GM19240 (cell line): ENCODE measurements around the gene TLR6.

ENCODE experiments used
- DNase-seq: peaks from one replicate; pipeline ENCODE4 v3.0.0; 2011; ENCODE audit warnings: low spot score; ENCODE audit not compliant: insufficient read length

The TLR6 gene, protein sequence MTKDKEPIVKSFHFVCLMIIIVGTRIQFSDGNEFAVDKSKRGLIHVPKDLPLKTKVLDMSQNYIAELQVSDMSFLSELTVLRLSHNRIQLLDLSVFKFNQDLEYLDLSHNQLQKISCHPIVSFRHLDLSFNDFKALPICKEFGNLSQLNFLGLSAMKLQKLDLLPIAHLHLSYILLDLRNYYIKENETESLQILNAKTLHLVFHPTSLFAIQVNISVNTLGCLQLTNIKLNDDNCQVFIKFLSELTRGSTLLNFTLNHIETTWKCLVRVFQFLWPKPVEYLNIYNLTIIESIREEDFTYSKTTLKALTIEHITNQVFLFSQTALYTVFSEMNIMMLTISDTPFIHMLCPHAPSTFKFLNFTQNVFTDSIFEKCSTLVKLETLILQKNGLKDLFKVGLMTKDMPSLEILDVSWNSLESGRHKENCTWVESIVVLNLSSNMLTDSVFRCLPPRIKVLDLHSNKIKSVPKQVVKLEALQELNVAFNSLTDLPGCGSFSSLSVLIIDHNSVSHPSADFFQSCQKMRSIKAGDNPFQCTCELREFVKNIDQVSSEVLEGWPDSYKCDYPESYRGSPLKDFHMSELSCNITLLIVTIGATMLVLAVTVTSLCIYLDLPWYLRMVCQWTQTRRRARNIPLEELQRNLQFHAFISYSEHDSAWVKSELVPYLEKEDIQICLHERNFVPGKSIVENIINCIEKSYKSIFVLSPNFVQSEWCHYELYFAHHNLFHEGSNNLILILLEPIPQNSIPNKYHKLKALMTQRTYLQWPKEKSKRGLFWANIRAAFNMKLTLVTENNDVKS

DNA sequence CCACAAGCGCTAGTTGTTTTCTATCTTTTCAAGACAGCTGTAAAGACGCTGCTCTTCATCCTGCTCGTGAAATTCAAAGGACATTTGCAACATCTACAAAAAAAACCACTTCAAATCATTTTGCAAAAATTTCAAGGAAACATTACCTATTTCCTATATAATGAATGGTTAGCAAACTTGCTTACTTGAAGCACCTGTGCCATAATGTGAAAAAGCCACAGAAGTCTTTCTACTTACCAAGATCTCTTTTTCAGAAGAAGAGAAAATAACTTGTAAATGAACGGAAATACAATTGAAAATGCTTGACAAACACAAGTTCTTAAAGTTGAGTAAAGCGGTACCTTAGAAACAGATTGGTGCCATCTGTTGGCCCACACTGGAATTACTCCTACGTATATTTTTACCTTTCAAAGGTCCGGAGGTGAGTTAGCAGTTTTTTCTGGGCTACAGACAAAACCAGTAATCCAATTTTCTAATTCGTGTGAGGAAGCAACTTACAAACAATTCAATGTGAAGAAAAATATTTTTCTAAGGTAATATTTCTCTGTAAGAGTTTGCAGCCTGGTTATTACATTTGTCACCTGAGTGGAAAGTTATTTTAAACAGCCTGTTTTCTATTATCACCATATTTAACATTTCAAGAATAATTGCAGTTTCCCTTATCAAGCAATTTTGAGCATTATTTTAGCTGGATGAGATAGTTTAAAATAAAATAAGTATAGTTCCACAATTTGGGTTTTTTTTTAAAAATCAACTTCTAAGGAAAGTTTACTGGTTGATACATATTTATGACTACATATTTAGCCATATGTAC is at the start of gene TLR6:
TLR6 (minus strand) TSS at position 294 of the 814 bp plus-strand sequence. CDS start 27,344 bp downstream, outside the sequence.
- no peak for DNase-seq

DNA sequence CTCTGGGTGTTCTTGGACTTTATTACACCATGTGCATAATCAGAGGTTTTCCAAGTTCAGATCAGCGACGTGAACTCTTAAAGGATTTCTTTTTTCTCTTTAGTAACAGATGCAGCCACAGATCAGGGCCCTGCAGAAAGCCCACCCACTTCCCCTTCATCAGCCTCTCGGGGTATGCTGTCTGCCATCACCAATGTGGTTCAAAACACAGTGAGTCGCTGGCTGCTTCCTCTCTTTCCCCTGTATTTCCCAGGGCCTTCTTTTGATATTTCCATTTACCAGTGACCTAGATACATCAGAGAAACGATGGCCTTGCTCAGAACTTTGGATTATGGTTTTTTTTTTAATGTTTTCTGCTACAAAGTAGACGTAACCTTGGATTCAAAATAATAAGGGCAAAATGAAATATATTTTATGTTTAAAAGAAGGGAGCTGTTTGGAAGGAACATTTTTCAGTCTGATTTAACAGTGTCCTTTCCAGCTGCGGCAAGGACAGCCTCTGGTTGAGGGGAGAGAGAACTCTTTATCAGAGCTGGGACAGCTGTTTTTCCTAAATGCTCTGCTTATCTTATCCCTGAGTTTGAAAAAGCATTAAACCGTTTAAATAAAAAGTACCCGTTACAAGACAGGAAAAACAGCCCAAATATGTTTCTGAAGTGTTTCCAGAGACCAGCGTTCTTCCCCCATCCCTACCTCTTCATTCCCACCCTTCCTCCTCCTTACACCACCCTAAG is 49.2 kb upstream of the TLR6 start:
- DNase-seq, result no peak

DNA sequence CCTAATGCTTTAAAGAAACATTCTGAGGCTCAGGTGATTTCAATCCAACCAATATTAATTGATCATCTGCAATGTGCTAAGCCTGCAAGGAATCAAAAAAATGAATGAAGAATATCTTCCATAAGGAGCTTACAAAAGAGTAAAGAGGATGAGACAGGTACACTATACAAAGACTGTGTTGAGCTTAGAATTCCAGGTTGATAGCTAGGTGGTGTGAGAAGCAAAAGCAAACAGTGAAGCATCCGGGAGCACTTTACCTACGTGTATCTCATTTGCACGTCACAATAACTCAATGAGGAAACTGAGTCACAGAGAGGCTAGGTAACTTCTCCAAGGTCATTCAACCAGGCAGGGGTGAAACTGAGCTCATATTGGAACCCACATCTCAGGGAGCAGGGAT is 48.1 kb upstream of the TLR6 start:
- no peak for DNase-seq

DNA sequence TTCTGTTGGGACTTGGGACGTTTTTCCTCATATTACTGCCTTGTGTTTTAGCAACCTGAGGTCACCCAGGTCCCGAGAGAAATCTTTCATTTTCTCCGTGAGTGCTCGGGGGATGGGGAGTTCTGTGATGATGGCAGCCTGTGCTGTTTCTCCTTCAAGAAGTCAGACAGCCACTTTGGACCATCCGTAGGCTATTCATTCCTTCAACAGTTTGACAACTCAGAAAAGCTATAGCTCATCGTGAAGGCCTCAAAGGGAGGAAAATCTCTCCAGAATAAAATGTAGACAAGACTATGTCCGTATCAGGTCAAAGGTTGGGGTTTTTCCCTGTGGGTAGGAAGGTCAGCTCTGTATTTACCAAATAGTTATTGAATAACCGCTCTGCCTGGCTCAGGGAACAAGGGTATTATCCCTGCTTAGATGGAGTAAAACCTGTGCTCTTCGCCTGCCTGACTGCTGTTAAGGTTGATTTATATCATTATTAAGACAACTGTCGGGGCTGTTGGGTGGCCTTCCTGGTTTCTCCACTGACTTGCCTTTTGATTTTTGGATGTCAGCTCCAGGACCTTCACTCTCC is 47.6 kb upstream of the TLR6 start:
- no peak for DNase-seq

DNA sequence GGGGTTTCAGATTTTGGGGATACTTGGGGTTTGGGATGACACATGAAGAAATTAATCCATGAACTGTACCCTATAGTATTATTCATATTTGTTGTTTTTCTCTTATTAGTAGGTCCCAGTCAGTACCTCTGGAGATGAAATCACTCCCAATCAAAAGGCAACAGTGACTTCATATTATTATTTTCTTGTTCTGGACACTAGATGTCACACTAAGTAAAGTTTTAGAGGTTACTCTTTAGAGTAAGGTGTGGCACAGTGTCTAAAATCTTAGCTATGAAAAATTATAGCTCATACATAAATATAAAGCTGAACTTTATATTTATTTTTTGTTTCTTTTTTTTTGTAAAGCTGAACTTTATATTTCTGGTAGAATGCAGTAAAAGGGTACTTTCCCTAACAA is 46.1 kb upstream of the TLR6 start:
- DNase-seq, result no peak

DNA sequence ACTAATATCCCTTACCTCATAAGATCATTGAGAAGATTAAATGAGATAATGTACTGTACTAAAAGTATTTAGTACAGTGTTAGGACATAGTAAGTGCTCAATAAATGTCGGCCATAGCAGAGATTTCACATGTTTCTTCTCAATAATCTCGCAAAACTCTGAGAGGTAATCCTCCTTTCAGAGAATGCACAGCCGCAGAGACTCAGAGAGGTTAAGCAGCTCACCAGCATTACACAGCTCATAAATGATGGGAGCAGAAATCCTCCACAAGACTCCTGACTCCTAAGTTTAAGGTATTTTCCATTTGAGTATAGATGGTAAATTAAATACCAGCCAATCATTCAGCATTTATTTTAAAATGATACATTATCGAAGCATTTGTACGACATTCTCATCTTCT is 45.6 kb upstream of the TLR6 start:
- DNase-seq, result no peak

DNA sequence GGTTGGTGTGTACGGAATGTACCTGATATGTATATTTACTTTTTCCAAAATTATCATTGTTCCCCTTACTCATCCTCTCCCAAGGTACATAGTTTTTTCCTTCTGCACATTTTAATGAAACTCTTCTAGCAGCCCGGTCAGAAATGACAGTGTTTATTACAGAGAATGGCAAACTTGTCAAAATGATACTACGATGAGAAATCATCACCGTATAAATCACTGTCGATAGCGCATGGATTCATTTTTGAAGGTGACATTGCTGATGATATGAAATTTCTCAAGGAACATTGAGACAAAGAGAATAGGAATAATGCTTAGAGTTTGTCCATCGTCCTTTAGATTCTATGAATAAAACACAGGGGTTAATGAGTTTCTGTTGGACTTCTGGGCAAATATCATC is 41.6 kb upstream of the TLR6 start:
- DNase-seq, result no peak

DNA sequence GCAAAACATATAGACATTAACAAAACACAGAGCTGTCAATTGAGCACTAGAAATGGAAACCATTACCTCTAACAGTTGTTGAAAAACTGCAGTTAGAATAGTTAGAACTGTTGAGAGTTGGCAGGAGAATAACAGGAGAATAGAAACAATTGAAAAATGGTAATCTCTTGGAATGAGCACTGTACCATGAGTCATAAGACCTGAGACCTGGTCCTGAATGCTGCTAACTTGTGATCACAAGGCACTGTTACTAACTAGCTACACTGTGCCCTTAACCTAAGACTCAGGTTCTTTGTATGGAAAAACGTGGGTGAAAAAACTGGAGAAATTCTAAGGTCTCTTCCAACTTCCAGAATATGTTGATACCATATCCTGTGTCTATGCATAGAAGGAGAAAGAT is 40.3 kb upstream of the TLR6 start:
- DNase-seq, result no peak

DNA sequence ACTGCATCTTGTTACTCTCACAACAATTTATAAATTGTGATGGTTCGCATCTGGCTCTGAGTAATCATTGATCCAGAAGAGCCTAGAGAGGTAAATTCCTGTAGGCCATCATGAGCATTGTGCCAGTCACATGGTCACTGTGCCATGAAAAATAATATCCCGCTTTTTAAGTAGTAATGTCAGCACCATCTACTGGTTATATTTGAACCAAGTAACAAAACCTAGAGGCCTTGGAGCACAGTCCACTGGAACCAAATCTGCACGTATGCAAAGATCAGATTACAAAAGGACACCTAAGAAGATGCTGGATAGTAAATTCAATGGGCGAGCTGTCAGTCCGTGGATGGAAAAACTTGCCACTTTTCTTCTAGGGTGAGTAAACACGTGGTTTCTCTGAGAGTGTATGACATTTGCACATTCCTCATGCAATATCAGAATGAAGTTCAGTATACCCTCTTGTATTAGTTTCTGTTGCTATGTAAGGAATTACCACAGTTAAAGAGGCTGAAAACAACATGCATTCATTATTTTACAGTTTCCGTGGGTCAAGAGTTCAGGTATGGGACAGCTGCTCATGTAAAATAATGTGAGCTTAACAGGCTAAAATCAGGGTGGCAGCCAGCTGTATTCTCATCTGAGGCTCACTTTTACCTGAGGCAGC is 37.8 kb upstream of the TLR6 start:
- no peak for DNase-seq

DNA sequence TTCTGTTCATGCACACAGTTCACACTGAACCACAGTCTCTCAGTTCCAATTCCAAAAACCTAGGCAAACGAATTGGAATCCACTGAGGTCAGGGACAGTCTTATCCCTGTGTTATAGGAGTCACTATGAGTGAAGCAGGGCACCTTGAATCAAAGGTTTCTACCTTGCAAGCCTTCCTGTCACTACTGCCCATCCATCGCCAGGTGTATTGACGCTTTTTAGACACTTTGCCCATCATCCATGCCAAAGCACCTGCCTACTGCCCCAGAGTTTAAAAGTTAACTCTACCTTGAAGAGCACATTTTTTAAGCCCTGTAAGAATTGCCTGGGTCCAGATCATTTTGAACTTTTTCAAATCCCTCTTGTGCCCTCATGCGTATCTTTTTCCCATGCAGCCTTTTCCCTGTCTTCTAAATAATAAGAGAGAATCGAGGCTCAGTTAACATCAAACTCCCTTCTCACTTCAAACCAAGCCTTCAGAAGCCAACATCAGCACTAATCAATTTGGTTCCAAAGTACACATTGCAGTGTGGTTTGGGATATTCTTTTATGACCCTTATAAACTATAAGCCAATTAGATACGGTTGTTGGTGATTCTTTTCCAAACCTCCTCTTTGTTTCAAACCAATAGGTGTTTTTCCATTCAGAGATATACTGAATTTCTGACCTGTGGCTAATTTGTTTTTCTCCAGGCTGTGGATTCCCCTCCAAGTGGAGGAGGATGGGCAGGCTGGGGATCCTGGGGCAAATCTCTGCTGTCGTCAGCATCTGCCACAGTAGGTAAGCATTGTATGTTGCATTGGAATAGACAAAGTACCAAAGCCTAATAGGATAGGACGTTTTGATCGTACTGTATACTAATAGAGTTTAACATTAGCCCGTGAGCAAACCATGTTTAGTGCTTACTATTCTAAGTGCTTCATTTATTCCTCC is 34.7 kb upstream of the TLR6 start:
- DNase-seq, result no peak

DNA sequence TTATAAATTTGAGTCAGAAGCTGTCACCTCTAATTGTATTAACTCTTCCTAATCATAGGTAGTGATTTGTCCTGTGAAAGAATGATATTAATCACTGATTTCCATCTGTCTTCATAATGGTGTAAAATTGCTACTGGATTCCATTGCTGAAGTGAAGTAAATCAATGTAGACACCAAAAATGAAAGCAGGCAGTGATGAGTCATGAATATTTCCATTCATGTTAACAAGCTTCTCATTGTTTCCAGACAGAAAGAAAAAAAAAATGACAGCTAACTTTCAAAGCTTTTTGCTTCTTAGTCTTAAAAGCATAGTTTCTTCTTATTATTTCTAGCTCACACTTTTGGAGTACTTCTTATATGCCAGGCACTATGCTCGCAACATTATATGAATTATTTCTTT is 32.5 kb upstream of the TLR6 start:
- no peak for DNase-seq

DNA sequence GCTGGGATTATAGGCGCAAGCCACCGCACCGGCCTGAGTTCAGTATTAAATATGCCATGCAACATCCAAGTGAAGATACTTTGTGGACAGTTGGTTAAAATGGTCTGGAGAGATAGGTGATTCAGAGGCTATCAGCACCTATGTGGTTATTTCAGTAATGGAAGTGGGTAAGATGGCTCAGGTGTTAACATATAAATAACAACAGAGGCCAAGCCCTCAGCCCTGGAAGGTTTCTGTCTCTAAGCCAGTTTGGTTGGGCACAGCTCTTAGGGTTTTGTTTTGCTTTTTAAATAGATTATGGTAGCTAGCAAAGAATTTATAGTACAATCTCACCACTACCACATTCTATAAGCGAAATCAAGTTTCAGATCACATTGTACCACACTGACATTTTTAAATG is 27.6 kb upstream of the TLR6 start:
- DNase-seq, result no peak

DNA sequence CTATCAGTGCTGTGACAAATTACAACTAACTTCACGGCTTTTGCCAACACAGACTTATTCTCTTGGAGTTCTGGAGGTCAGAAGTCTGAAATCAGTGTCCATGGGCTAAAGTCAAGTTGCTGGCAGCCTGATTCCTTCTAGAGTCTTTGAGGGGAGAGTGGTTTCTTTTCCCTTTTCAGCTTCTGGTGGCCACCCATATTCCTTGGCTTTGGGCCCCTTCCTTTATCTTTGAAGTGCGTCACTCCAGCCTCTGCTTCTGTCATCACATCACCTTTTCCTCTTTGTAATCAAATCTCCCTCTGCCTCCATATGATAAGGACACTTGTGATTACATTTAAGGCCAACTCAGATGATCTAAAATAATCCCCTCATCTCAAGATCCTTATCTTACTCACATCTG is 20.0 kb upstream of the TLR6 start:
- no peak for DNase-seq

DNA sequence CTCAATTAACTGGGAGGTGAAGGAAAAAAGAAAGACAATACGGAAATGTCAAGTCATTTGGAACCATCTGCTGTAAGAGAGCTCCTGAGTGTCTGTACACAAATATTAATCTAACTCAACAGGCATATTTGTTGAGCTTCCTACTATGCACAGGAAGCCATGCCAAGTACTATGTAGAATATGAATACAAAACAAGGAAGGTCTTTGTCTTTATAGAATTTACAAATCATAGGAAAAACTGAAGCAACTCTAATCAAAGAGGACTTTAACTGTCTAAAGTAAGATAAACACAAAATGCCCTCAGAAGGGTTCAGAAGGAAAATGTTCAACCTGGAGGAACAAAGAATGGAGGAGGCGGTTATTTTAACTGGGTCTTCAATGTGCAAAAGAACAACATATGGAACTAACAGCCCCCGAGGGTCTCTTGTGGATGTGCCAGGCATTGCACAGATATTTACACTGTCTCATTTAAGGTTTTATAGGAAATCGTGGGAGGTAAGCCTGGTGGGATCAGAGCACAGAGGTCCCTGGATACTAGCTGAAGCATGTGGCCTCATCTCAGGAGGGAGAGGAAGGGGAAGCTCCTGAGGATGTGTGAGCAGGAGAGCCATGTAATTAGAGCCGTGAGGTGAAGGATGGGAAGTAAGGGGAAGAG is 16.8 kb upstream of the TLR6 start:
- no peak for DNase-seq

DNA sequence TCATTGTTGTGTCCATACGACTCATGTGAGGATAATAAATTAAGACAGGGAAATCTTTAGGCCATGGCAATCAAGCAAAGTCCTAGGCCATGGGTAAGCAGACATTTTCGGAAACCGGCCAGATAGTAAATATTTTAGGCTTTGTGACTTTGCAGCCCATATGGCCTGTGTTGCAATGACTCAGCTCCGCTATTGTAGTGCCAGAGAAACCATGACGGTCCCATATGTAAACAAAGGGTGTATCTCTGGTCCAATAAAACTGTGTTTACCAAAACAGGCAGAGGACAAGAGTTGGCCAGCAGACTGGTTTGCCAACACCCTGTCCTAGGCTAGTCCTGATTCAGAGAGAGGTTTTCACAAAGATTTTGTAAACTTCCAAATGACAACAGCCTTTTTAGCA is 16.0 kb upstream of the TLR6 start:
- no peak for DNase-seq

DNA sequence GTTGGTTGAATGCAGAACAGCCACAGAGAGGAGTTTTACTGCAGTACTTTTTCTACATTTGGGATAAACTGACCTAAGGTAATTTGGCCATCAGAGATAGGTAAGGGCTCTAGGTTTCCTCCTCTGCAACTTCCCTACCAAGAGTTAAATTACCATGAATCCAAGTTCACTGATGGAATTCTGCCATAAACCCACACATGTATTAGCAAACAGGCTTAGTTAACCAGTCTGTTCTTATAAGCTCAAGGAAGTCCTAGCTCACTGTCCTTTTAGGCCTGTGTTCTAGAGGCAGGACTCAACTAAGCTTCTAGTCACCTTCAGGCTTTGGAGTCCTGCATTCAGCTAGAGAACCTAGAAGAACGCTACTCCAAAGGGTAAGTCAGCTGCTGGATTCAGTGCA is 15.0 kb upstream of the TLR6 start:
- no peak for DNase-seq

DNA sequence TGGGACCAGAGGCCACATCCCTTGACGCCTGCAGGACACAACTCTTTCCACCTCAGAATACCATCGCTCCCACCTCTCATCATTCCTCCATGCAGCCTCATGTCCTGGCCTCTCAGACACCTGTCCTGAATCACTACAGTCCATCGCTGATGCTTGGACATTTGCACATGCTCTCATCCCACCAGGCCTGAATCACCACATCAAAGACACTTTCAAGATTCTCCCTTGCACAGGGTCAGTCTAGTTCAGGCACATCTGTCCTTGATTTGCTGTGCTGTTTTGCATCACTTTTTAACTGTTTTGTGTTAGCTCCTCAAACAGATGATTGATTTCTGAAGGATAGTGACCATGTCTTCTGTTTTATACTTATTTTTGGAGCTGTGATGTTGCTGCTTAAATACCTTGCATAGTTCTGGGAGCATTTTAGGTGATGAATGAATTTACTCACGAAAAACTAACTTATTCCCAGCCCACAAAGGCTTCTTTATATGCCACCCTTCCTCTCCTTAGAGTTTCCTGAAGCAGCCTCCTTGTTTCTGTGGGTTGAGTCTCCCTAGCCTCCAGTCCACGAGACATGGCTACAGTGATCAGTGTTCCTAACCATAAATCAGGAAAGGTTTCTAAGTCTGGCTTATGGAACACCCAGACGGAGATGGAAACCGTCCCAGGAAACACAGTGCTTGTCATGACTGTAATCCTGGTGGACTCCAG is 13.6 kb upstream of the TLR6 start:
- no peak for DNase-seq

DNA sequence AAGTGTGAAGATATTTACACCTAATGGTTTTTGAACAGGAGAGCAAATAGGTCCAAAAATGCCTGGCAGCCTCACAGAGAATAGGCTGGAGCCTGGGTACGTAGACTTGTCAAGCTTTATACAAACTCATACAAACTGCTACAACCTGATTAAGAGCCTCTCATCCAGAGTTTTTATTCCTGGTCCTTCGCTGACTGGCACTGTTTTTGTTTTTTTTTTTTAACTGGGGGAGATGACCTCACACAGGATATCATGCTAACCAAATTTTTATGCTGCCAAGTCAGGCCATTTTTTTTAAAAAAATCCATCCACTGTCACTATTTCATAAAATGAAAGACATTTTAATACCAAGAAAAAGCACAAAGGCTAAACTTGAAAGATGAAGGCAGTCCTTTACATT is 12.9 kb upstream of the TLR6 start:
- no peak for DNase-seq
